Sigmoid colon (tissue), 3 donors: ENCODE measurements around the gene CST9.

Experiments used
- POLR2A ChIP-seq, 2 donors: fragments of 450-650 bp; IDR thresholded peaks; one replicate each; pipeline ENCODE4 v1.6.1; 2016; ENCODE audit warnings: antibody characterized with exemption in 2 of 2, mild to moderate bottlenecking in 2 of 2, moderate library complexity in 2 of 2
- TF ChIP-seq, protein P1 (sequence below), 4 experiments: fragments of 450-650 bp in 3 of 4; fragments of 200-600 bp in 1 of 4; IDR thresholded peaks; one replicate each; pipeline ENCODE4 v1.5.1; 2016 to 2019; ENCODE audit warnings: antibody characterized with exemption in 4 of 4, mild to moderate bottlenecking in 3 of 4, moderate library complexity in 2 of 4

DNA sequence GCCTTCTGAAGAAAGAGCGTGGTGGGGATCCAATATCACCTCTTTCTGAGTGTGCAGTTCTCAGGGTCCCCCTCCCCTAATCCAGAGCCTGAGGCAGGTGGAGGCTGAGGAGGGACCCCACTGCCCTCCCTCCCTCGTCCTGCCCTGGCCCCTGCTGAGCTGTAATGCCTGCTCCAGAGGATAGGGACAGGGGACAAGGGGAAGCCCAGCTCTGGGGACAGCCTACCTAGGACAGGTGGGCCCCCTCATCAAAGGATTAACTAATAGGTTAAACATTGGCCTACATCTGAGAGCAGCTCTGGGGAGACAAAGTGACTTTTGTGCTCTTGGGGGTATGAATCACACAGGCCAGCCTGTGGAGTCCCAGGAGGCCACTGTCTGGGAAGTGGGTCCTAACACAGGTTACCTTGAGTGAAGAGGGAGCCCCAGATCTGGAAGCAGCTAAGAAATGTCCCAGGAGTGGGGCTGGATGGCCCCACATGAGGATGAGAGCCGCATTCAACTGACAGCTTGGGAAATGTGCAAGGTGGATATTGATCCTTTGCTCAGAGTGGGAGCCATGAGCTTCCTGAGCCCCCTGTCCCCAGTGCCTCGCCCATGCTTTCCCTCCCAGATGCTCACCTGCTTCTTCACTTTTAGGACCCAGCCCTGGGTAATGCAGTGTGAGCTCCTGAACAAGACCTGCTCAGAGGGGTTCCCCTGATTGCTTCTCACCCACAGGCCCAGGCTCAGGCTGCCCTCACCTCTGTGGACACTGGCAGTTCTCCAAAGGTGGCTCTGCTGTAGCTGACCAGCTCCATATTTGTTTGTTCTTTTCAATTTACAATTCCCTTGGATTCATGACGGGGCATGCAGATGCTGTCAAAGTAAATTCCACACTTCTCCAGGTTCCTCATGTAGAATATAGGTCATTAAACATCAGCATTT, 19.6 kb downstream of the CST9 start:
- TF ChIP-seq POLR2A (IDR thresholded peaks at IDR 0.05) = no peak
- TF ChIP-seq, protein P1, sequence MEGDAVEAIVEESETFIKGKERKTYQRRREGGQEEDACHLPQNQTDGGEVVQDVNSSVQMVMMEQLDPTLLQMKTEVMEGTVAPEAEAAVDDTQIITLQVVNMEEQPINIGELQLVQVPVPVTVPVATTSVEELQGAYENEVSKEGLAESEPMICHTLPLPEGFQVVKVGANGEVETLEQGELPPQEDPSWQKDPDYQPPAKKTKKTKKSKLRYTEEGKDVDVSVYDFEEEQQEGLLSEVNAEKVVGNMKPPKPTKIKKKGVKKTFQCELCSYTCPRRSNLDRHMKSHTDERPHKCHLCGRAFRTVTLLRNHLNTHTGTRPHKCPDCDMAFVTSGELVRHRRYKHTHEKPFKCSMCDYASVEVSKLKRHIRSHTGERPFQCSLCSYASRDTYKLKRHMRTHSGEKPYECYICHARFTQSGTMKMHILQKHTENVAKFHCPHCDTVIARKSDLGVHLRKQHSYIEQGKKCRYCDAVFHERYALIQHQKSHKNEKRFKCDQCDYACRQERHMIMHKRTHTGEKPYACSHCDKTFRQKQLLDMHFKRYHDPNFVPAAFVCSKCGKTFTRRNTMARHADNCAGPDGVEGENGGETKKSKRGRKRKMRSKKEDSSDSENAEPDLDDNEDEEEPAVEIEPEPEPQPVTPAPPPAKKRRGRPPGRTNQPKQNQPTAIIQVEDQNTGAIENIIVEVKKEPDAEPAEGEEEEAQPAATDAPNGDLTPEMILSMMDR (IDR thresholded peaks at IDR 0.05) = no peak
